ENCODE results near the gene SPATA20.

DNA sequence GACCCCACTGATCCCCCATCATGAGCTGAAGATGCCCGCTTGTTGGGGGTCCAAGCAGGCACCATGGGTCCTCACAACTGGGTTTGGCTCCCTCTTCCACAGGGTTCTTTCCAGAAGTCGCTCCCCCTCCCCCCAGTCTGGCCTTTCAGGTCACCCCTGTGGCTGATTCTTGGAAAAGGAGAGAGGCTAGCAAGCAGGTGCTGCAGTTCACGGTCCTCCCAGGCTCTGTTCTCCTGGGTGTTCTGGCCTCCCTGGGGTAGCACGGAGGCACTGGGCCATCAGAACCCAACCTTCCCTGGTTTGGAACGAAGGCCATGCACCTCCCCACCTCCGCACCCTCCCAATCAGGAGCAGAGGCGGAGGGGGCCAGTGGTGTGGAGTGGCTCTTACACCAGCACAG lies 32.4 kb downstream of the SPATA20 start:
- no peak for TF ChIP-seq CTCF (IDR thresholded peaks at IDR 0.05)
- no peak for TF ChIP-seq TCF7 (CRISPR knock-in tag; IDR thresholded peaks at IDR 0.05; ENCODE audit: low read depth)
